Left lung (tissue), 10 donors: Measurements from ENCODE around the gene SYT11. TPM values are rescaled to one million over a fixed set of nuclear protein-coding genes. Genes with fewer than 3 reads are reported as not detected.
"Not testable (repeated sequence)": the region's sequence is repeated elsewhere in the genome, so short reads cannot be mapped to it uniquely, and the experiment has no call there.

ENCODE experiments used
- ATAC-seq: fragments of 200-7000 bp; cut with Tn5 transposase; one replicate; pipeline ENCODE4 v1.9.1; 2020; ENCODE audit warnings: moderate library complexity
- DNase-seq, 4 donors: peaks; one replicate each; pipeline ENCODE4 v3.0.0-alpha.2; 2013 to 2020
- H3K27ac ChIP-seq, 2 donors: fragments of 200-600 bp; sonication (generic) in 1 of 2; one replicate each; pipeline versions ENCODE4 v1.5.0 to v1.8.0; 2020 to 2021
- H3K27me3 ChIP-seq, 2 donors: fragments of 200-600 bp; sonication (generic) in 1 of 2; one replicate each; pipeline versions ENCODE4 v1.5.0 to v1.8.0; 2020 to 2021
- H3K36me3 ChIP-seq, 2 donors: fragments of 200-600 bp; sonication (generic) in 1 of 2; one replicate each; pipeline versions ENCODE4 v1.5.0 to v1.8.0; 2020 to 2021
- H3K4me1 ChIP-seq, 2 donors: fragments of 200-600 bp; one replicate each; pipeline ENCODE4 v1.8.0; 2021
- H3K4me3 ChIP-seq, 2 donors: fragments of 200-600 bp; sonication (generic) in 1 of 2; one replicate each; pipeline versions ENCODE4 v1.5.0 to v1.8.0; 2020 to 2021; ENCODE audit warnings: mild to moderate bottlenecking in 1 of 2
- H3K9me3 ChIP-seq, 2 donors: fragments of 200-600 bp; sonication (generic) in 1 of 2; one replicate each; pipeline versions ENCODE4 v1.5.0 to v1.8.0; 2020 to 2021
- CTCF ChIP-seq, 2 donors: fragments of 200-600 bp; sonication (generic) in 1 of 2; IDR thresholded peaks; one replicate each; pipeline versions ENCODE4 v1.5.0 to v1.8.0; 2021; ENCODE audit warnings: antibody characterized with exemption in 2 of 2
- intact Hi-C, 2 donors: fragments of 100-400 bp; cut with DNase I; formaldehyde crosslinking; loops; one replicate each; pipeline versions ENCODE4 v1.11.2 to v1.14.2; 2022
- polyA plus RNA-seq, 6 donors: library from polyadenylated mRNA; unstranded; fragments of 120-200 nt; gene quantifications; one replicate each; pipeline ENCODE4 v1.2.1, GENCODE V29; 2013; ENCODE audit not compliant: insufficient read length in 6 of 6
- total RNA-seq, 2 donors: library from RNA; stranded (reverse); fragmentation: NEBNext Ultra II Directional; extraction: Animal tissue kit (Norgen Biotek cat#: 25700); gene quantifications; one replicate each; pipeline ENCODE4 v1.2.1, GENCODE V29; 2021
- donor health status: DM: no; HTN: yes; CAD: no.
- donor health status: DM: no; HTN: no; CAD: no.

The SYT11 gene
- total and polyA plus RNA-seq, 8 donors, result 10.7 to 13.8 (median 12.1) TPM

DNA sequence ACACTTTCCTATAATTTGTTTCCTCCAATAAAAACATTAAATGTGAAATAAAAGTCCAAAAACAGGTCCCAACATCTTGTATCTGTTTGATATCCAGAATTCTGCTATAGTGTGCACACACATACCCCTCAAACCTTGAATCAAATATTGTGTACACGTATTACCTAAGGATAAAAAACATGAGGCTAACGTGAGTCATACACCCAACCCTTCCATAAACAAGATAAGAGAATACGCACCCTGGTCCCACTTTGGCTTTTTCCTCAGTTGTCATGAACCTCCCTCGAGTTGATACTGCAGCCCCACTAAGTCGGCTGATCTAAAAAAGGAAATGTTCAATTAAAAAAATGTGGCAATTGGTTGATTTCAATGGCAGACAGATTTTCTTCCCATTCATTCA is 69.7 kb downstream of the SYT11 start:
- Histone ChIP-seq H3K36me3 (peaks cover 0 to 95% of the 10 kb centered on the region in 2 donors), H3K27ac (no peak overlapping the region), H3K4me3 (no peak overlapping the region)

DNA sequence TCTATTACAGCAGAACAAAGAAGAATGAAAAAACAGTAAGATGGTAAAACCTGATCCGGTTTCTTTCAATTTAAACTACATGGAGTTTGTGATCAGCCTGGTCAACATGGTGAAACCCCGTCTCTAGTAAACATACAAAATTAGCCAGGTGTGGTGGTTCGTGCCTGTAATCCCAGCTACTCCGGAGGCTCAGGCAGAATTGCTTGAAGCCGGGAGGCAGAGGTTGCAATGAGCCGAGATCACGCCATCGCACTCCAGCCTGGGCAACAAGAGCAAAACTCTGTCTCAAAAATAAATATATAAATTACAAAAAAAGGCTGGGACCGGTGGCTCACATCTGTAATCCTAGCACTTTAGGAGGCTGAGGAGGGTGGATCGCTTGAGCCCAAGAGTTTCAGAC is 71.4 kb downstream of the SYT11 start:
- DNase-seq, intact Hi-C loops, H3K27ac ChIP-seq, ATAC-seq, H3K27me3 ChIP-seq, H3K9me3 ChIP-seq: not testable (repeated sequence)
- Histone ChIP-seq H3K4me1 (peaks cover 26 to 54% of the 10 kb centered on the region in 2 donors), H3K36me3 (peaks cover 0 to 78% of the 10 kb centered on the region in 2 donors), H3K4me3 (peak overlapping the region in 1 of 2 donors; percentile 80)

More for the DNA sequence above, 69.7 kb downstream of the SYT11 start:
- intact Hi-C loops, result no loop called here
- H3K27me3 ChIP-seq, result no peaks in the 10 kb centered on the region
- TF ChIP-seq CTCF (IDR thresholded peaks at IDR 0.05), result no peak
- no peaks in the 10 kb centered on the region for H3K9me3 ChIP-seq
- no peak for ATAC-seq
- H3K4me1 ChIP-seq, result peaks cover 26 to 47% of the 10 kb centered on the region in 2 donors
- no peak for DNase-seq

DNA sequence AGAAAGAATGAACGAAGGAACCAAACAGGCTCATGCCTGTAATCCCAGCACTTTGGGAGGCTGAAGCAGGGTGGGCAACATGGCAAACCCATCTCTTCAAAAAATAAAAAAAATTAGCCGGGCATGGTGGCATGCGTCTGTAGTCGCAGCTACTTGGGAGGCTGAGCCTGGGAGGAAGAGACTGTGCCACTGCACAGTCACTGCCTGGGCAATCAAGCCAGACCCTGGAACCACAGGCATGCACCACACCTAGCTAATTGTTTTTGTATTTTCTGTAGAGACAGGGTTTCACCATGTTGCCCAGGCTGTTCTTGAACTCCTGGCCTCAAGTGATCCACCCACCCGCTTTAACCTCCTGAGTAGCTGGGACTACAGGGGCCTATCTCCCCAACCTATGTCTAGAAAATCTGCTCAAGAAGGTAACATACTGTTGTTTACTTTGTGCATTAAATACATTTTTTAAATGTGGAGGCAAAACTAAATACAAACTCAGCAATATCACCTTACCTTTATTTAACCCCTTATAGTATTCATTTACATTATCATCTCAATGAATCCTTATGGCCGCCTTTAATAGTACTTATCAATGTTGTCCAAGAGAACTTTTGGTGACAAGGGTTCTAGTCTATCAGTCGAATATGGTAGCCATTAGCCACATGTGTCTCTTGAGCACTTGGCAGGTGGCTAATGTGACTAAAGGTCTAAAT is 72.1 kb downstream of the SYT11 start:
- intact Hi-C loops, result no loop called here

GRCh38 chr1:155932081-155932480 is 72.7 kb downstream of the SYT11 start:
- TF ChIP-seq CTCF (IDR thresholded peaks at IDR 0.05), result no peak
- H3K4me3 ChIP-seq, result peak overlapping the region in 1 of 2 donors; percentile 80
- intact Hi-C loops, result no loop called here

More for the DNA sequence above, 72.1 kb downstream of the SYT11 start:
- Histone ChIP-seq H3K27me3 (no peaks in the 10 kb centered on the region), H3K27ac (no peak overlapping the region), H3K4me1 (peaks cover 26 to 54% of the 10 kb centered on the region in 2 donors), H3K36me3 (peaks cover 0 to 70% of the 10 kb centered on the region in 2 donors), H3K9me3 (no peaks in the 10 kb centered on the region), H3K4me3 (peak overlapping the region in 1 of 2 donors; percentile 80)
- no peak for TF ChIP-seq CTCF (IDR thresholded peaks at IDR 0.05)
- no peak for DNase-seq
- ATAC-seq, result no peak

GRCh38 chr1:155932487-155932886 is 73.1 kb downstream of the SYT11 start:
- intact Hi-C loops, result no loop called here
- peaks cover 0 to 60% of the 10 kb centered on the region in 2 donors for H3K36me3 ChIP-seq
- peak overlapping the region in 1 of 2 donors; percentile 80 for H3K4me3 ChIP-seq
- ATAC-seq (no peak), DNase-seq (no peak)
- H3K27ac ChIP-seq, result no peak overlapping the region
- H3K9me3 ChIP-seq, result no peaks in the 10 kb centered on the region
- TF ChIP-seq CTCF (IDR thresholded peaks at IDR 0.05), result no peak
- no peaks in the 10 kb centered on the region for H3K27me3 ChIP-seq
- peaks cover 26 to 54% of the 10 kb centered on the region in 2 donors for H3K4me1 ChIP-seq

More at GRCh38 chr1:155932081-155932480, 72.7 kb downstream of the SYT11 start:
- peaks cover 0 to 64% of the 10 kb centered on the region in 2 donors for H3K36me3 ChIP-seq
- ATAC-seq, result no peak
- H3K27ac ChIP-seq, result no peak overlapping the region
- H3K4me1 ChIP-seq, result peaks cover 26 to 54% of the 10 kb centered on the region in 2 donors
- H3K9me3 ChIP-seq, result no peaks in the 10 kb centered on the region
- no peaks in the 10 kb centered on the region for H3K27me3 ChIP-seq
- DNase-seq, result no peak
